ENCODE measurements around the gene GPR142.
A peak's percentile ranks its signal among the peaks of the same experiment; 100 is the strongest.

GPR142 gene

GRCh38 chr17:74371653-74372147, 4.4 kb downstream of the GPR142 start:
- no peak for DNase-seq

GRCh38 chr17:74372426-74372825, 5.1 kb downstream of the GPR142 start:
- no peak for DNase-seq

GRCh38 chr17:74373838-74374606, 6.7 kb downstream of the GPR142 start:
- DNase-seq: no peak

GRCh38 chr17:74374858-74375257, 7.6 kb downstream of the GPR142 start:
- no peak for DNase-seq

GRCh38 chr17:74379495-74380085, 12.3 kb downstream of the GPR142 start:
- peak; percentile 99 for DNase-seq

GRCh38 chr17:74380086-74380958, 13.0 kb downstream of the GPR142 start:
- DNase-seq: no peak

GRCh38 chr17:74380959-74381808, 13.9 kb downstream of the GPR142 start:
- no peak for DNase-seq

- DNase-seq: no peak
Measured at GRCh38 chr17:74383141-74383540, 15.8 kb downstream of the GPR142 start.

GRCh38 chr17:74385201-74385600, 17.9 kb downstream of the GPR142 start:
- no peak for DNase-seq

- no peak for DNase-seq
Measured at GRCh38 chr17:74386386-74386785, 19.1 kb downstream of the GPR142 start.

GRCh38 chr17:74387365-74388218, 20.3 kb downstream of the GPR142 start:
- DNase-seq: no peak

GRCh38 chr17:74389084-74389753, 21.9 kb downstream of the GPR142 start:
- no peak for DNase-seq

GRCh38 chr17:74389937-74390679, 22.8 kb downstream of the GPR142 start:
- DNase-seq: no peak

GRCh38 chr17:74390680-74391653, 23.7 kb downstream of the GPR142 start:
- no peak for DNase-seq

- no peak for DNase-seq
Measured at GRCh38 chr17:74391771-74392170, 24.5 kb downstream of the GPR142 start.

GRCh38 chr17:74392848-74393247, 25.5 kb downstream of the GPR142 start:
- DNase-seq: no peak

GRCh38 chr17:74393346-74393942, 26.1 kb downstream of the GPR142 start:
- DNase-seq: no peak

- no peak for DNase-seq
Measured at GRCh38 chr17:74394275-74394950, 27.1 kb downstream of the GPR142 start.

All from stimulated activated CD8-positive, alpha-beta memory T cell treated with anti-CD3 and anti-CD28 coated beads, Interleukin-4, amount 100 ng/mL, for 48 hours (primary cell).